MM.1S (cell line): ENCODE measurements around the gene EBF4.

Experiments used
- CTCF ChIP-seq: fragments of 300-600 bp; sonication (generic); IDR thresholded peaks from 2 replicates; pipeline ENCODE4 v1.5.1; 2016; ENCODE audit warnings: antibody characterized with exemption, low read length, mixed read lengths
- EZH2phosphoT487 ChIP-seq: fragments of 300-600 bp; sonication (generic); IDR thresholded peaks from 2 replicates; pipeline ENCODE4 v1.6.1; 2018; ENCODE audit warnings: antibody characterized with exemption, low read length

- TF ChIP-seq EZH2phosphoT487 (no peak), CTCF (no peak)
Measured at GRCh38 chr20:2654384-2654822, 38.2 kb upstream of the EBF4 start.
